HL-60 (cell line): Measurements from ENCODE around the gene SIGLEC7.

ENCODE experiments used
- DNase-seq, 2 experiments: peaks; one replicate each; pipeline ENCODE4 v3.0.0-alpha.2; 2010 to 2020; ENCODE audit warnings: low read depth in 1 of 2, low spot score in 1 of 2
- H3K27ac ChIP-seq: fragments of 250-450 bp; sonication (Bioruptor Pico); replicated peaks from 2 replicates; pipeline ENCODE4 v1.5.1; 2020; ENCODE audit warnings: mild to moderate bottlenecking, moderate library complexity
- H3K27me3 ChIP-seq: fragments of 250-450 bp; sonication (Bioruptor Pico); 2 replicates; pipeline ENCODE4 v1.5.1; 2021; ENCODE audit warnings: mild to moderate bottlenecking, moderate library complexity; ENCODE audit not compliant: insufficient read depth, poor library complexity, severe bottlenecking
- H3K4me3 ChIP-seq: replicated peaks from 2 replicates; pipeline ENCODE4 v1.5.1; 2011; ENCODE audit warnings: mild to moderate bottlenecking, control low read depth, low read length; ENCODE audit not compliant: insufficient read depth
- CTCF ChIP-seq: IDR thresholded peaks from one replicate; pipeline ENCODE4 v1.5.1; 2011; ENCODE audit warnings: low read length, control low read depth, inconsistent platforms; ENCODE audit not compliant: insufficient read depth
- GABPA ChIP-seq: IDR thresholded peaks from 2 replicates; pipeline ENCODE4 v1.6.1; 2012; ENCODE audit warnings: low read depth
- POLR2AphosphoS5 ChIP-seq: IDR thresholded peaks from 2 replicates; pipeline ENCODE4 v1.6.1; 2012; ENCODE audit warnings: low read depth
- SPI1 ChIP-seq: IDR thresholded peaks from 2 replicates; pipeline ENCODE4 v1.6.1; 2012; ENCODE audit warnings: low read depth, mild to moderate bottlenecking, borderline replicate concordance
- TF ChIP-seq, protein P1 (sequence below): IDR thresholded peaks from 2 replicates; pipeline ENCODE4 v1.6.1; 2012; ENCODE audit warnings: low read depth; ENCODE audit not compliant: insufficient replicate concordance

Gene SIGLEC7

DNA sequence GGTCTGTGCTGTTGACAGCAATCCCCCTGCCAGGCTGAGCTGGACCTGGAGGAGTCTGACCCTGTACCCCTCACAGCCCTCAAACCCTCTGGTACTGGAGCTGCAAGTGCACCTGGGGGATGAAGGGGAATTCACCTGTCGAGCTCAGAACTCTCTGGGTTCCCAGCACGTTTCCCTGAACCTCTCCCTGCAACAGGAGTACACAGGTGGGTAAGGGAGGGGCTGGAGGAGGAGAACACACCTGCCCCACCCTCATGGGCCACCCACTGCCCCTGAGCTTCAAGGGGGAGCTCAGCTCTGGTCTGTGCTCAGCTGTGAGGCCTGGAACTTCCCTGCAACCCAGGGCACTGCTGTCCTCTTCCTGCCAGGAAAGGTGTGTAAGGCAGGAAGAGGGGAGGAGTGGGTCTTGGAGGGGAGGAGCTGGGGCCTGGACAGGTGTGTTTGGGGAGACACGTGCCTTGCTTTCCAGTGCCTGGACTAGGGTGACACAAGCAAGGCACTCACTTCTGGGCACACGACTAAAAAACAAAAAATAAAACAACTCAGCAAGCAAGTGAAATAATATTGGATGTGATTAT is 3.9 kb downstream of the SIGLEC7 start:
- H3K27me3 ChIP-seq: no peaks in the 10 kb centered on the region
- no peak for DNase-seq
- H3K4me3 ChIP-seq: no peak overlapping the region
- TF ChIP-seq CTCF: no peak
- TF ChIP-seq POLR2AphosphoS5: no peak
- no peak for TF ChIP-seq SPI1
- TF ChIP-seq, protein P1, sequence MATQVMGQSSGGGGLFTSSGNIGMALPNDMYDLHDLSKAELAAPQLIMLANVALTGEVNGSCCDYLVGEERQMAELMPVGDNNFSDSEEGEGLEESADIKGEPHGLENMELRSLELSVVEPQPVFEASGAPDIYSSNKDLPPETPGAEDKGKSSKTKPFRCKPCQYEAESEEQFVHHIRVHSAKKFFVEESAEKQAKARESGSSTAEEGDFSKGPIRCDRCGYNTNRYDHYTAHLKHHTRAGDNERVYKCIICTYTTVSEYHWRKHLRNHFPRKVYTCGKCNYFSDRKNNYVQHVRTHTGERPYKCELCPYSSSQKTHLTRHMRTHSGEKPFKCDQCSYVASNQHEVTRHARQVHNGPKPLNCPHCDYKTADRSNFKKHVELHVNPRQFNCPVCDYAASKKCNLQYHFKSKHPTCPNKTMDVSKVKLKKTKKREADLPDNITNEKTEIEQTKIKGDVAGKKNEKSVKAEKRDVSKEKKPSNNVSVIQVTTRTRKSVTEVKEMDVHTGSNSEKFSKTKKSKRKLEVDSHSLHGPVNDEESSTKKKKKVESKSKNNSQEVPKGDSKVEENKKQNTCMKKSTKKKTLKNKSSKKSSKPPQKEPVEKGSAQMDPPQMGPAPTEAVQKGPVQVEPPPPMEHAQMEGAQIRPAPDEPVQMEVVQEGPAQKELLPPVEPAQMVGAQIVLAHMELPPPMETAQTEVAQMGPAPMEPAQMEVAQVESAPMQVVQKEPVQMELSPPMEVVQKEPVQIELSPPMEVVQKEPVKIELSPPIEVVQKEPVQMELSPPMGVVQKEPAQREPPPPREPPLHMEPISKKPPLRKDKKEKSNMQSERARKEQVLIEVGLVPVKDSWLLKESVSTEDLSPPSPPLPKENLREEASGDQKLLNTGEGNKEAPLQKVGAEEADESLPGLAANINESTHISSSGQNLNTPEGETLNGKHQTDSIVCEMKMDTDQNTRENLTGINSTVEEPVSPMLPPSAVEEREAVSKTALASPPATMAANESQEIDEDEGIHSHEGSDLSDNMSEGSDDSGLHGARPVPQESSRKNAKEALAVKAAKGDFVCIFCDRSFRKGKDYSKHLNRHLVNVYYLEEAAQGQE: no peak
- TF ChIP-seq GABPA: no peak
- H3K27ac ChIP-seq: no peak overlapping the region

DNA sequence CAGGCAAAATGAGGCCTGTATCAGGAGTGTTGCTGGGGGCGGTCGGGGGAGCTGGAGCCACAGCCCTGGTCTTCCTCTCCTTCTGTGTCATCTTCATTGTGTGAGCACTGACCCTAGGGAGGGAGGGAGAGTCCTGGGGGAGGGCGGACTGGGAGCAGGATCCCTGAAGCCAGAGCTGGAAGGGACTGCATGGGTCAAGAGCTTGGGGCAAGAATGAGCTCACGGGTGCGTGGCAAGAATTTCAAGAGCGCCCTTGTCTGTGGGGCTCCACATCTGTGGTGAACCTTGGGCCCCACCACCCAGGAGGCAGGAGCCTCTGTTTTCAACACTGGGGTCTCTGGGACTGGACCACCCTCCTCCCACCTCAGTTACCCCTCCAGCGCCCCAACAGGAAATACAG is 4.7 kb downstream of the SIGLEC7 start:
- Histone ChIP-seq H3K27ac (no peak overlapping the region), H3K4me3 (no peak overlapping the region), H3K27me3 (no peaks in the 10 kb centered on the region)
- no peak for TF ChIP-seq SPI1
- no peak for TF ChIP-seq CTCF
- TF ChIP-seq GABPA: no peak
- TF ChIP-seq POLR2AphosphoS5: no peak
- TF ChIP-seq, protein P1: no peak
- DNase-seq: no peak

GRCh38 chr19:51147663-51148062 is 5.6 kb downstream of the SIGLEC7 start:
- Histone ChIP-seq H3K27ac (no peak overlapping the region), H3K27me3 (no peaks in the 10 kb centered on the region), H3K4me3 (no peak overlapping the region)
- no peak for DNase-seq
- no peak for TF ChIP-seq POLR2AphosphoS5
- TF ChIP-seq, protein P1: no peak
- TF ChIP-seq CTCF: no peak
- TF ChIP-seq GABPA: no peak
- TF ChIP-seq SPI1: no peak
